AG04450 (cell line): ENCODE measurements around the gene MCM6. TPM values are rescaled to one million over a fixed set of nuclear protein-coding genes. Genes with fewer than 3 reads are reported as not detected.

Experiments
- CTCF ChIA-PET: fragments of 300-600, 350-600 bp; formaldehyde crosslinking; extraction: SDS; loops from one replicate; lab custom pipeline; 2022; ENCODE audit warnings: antibody characterized with exemption, inconsistent platforms; lab: Charles Lee
- POLR2A ChIA-PET: fragments of 350-600 bp; formaldehyde crosslinking; extraction: SDS; loops from one replicate; lab custom pipeline; 2021; ENCODE audit warnings: antibody characterized with exemption, inconsistent platforms; lab: Yijun Ruan, JAX
- DNase-seq: peaks from one replicate; pipeline ENCODE4 v3.0.0-alpha.2; 2011; ENCODE audit warnings: low read depth, low spot score
- H3K27ac ChIP-seq: one replicate; pipeline ENCODE4 v1.5.1; 2012; ENCODE audit warnings: low read depth, low read length, control low read depth
- H3K27me3 ChIP-seq: one replicate; pipeline ENCODE4 v1.6.0; 2012; ENCODE audit warnings: low read length; ENCODE audit not compliant: control insufficient read depth, insufficient read depth
- H3K4me3 ChIP-seq: 2 replicates; pipeline ENCODE4 v1.5.1; 2011; ENCODE audit warnings: mild to moderate bottlenecking, low read depth, low read length, control low read depth
- H3K9me3 ChIP-seq: 2 replicates; pipeline ENCODE4 v1.5.1; 2012; ENCODE audit warnings: low read length; ENCODE audit not compliant: control insufficient read depth, insufficient read depth
- polyA plus RNA-seq: library from polyadenylated mRNA; depleted of rRNA; stranded (reverse); fragments of >200 nt; gene quantifications from 2 replicates; pipeline ENCODE4 v1.2.3, GENCODE V29; 2011; rRNA removed
- small RNA-seq: library from RNA; depleted of rRNA; stranded (forward); fragments of <200 nt; gene quantifications from one replicate; pipeline ENCODE3, GENCODE V24; 2012; ENCODE audit warnings: low read depth; ENCODE audit not compliant: insufficient read length
- TF ChIP-seq, protein P1 (sequence below): IDR thresholded peaks from 2 replicates; pipeline ENCODE4 v1.5.1; 2011; ENCODE audit warnings: low read depth, low read length, control low read depth, inconsistent platforms

MCM6 gene
- polyA plus RNA-seq, 1 experiment: 27.3 TPM

GRCh38 chr2:135791418-135792190 is 84.6 kb downstream of the MCM6 start:
- POLR2A ChIA-PET: no interaction called here
- Histone ChIP-seq H3K27ac (peak overlapping the region; percentile 39), H3K4me3 (no peak overlapping the region), H3K27me3 (no peaks in the 10 kb centered on the region), H3K9me3 (peaks cover 9% of the 10 kb centered on the region)
- TF ChIP-seq, protein P1, sequence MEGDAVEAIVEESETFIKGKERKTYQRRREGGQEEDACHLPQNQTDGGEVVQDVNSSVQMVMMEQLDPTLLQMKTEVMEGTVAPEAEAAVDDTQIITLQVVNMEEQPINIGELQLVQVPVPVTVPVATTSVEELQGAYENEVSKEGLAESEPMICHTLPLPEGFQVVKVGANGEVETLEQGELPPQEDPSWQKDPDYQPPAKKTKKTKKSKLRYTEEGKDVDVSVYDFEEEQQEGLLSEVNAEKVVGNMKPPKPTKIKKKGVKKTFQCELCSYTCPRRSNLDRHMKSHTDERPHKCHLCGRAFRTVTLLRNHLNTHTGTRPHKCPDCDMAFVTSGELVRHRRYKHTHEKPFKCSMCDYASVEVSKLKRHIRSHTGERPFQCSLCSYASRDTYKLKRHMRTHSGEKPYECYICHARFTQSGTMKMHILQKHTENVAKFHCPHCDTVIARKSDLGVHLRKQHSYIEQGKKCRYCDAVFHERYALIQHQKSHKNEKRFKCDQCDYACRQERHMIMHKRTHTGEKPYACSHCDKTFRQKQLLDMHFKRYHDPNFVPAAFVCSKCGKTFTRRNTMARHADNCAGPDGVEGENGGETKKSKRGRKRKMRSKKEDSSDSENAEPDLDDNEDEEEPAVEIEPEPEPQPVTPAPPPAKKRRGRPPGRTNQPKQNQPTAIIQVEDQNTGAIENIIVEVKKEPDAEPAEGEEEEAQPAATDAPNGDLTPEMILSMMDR: no peak
- no peak for DNase-seq
- CTCF ChIA-PET: no interaction called here

- H3K27ac ChIP-seq: no peak overlapping the region
- TF ChIP-seq, protein P1: no peak
- H3K4me3 ChIP-seq: no peak overlapping the region
- ChIA-PET CTCF (no interaction called here), POLR2A (no interaction called here)
- H3K9me3 ChIP-seq: peaks cover 15% of the 10 kb centered on the region
- H3K27me3 ChIP-seq: no peaks in the 10 kb centered on the region
- DNase-seq: no peak
Measured at GRCh38 chr2:135790423-135790822, 85.8 kb downstream of the MCM6 start.

Small RNAs within 50 kb of the gene (small RNA-seq; reads per million reads assigned to genes)
- not detected for gene RF00019

Other genes starting within 250 kb of the MCM6 start
- gene UBXN4, start 134.6 kb downstream of the MCM6 start, polyA plus RNA-seq: 92.0 and 141 TPM in 2 replicates
- not detected in 2 replicates for gene LCT, start 39.3 kb downstream of the MCM6 start, polyA plus RNA-seq
- gene DARS1, start 109.2 kb upstream of the MCM6 start, polyA plus RNA-seq: 66.7 and 91.6 TPM in 2 replicates
- gene CXCR4, start 241.7 kb upstream of the MCM6 start, polyA plus RNA-seq: not detected in 2 replicates